A673 (cell line): ENCODE results near the gene ZPBP2.

Experiments used
- EZH2 ChIP-seq: fragments of 200-600 bp; sonication (generic); IDR thresholded peaks from 2 replicates; pipeline ENCODE4 v1.6.1; 2017; ENCODE audit warnings: borderline replicate concordance, low read depth, mild to moderate bottlenecking, mixed read lengths, antibody characterized with exemption, low read length; ENCODE audit not compliant: poor library complexity, severe bottlenecking
- TF ChIP-seq, protein P1 (sequence below): fragments of 300-800, 200-600 bp; sonication (generic); conservative IDR thresholded peaks from 2 replicates; pipeline ENCODE4 v1.5.1; 2017; ENCODE audit warnings: low read depth, mild to moderate bottlenecking, antibody characterized with exemption, low read length, moderate library complexity, mixed read lengths

DNA sequence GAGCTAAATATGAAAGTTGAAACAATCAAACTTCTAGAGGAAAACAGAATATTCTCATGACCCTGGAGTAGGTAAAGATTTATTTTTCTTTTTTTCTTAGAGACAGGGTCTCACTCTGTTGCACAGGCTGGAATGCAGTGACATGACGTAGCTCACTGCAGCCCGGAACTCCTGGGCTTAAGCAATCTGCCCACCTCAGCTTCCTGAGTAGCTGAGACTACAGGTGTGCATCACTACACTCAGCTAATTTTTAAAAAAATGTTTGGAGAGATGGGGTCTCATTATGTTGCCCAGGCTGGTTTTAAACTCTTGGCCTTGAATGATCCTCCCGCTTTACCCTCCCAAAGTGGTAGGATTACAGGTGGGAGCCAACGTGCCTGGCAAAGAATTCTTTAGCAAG, 19.4 kb upstream of the ZPBP2 start:
- TF ChIP-seq, protein P1, sequence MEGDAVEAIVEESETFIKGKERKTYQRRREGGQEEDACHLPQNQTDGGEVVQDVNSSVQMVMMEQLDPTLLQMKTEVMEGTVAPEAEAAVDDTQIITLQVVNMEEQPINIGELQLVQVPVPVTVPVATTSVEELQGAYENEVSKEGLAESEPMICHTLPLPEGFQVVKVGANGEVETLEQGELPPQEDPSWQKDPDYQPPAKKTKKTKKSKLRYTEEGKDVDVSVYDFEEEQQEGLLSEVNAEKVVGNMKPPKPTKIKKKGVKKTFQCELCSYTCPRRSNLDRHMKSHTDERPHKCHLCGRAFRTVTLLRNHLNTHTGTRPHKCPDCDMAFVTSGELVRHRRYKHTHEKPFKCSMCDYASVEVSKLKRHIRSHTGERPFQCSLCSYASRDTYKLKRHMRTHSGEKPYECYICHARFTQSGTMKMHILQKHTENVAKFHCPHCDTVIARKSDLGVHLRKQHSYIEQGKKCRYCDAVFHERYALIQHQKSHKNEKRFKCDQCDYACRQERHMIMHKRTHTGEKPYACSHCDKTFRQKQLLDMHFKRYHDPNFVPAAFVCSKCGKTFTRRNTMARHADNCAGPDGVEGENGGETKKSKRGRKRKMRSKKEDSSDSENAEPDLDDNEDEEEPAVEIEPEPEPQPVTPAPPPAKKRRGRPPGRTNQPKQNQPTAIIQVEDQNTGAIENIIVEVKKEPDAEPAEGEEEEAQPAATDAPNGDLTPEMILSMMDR, result no peak
- no peak for TF ChIP-seq EZH2
